KOPT-K1 (cell line): Measurements from ENCODE around the gene PCDH9.

Experiments used
- H3K27ac ChIP-seq: fragments of 200-600 bp; sonication (generic); 2 replicates; pipeline ENCODE4 v1.5.1; 2016; ENCODE audit warnings: antibody characterized with exemption, mild to moderate bottlenecking, low read depth, low read length; ENCODE audit not compliant: poor library complexity, severe bottlenecking
- H3K36me3 ChIP-seq: fragments of 200-600 bp; sonication (generic); 2 replicates; pipeline ENCODE4 v1.5.1; 2017; ENCODE audit warnings: antibody characterized with exemption, mild to moderate bottlenecking, low read length, moderate library complexity; ENCODE audit not compliant: insufficient read depth
- H3K9me3 ChIP-seq: fragments of 200-600 bp; sonication (generic); 2 replicates; pipeline ENCODE4 v1.5.1; 2017; ENCODE audit warnings: antibody characterized with exemption, low read length, mild to moderate bottlenecking; ENCODE audit not compliant: insufficient read depth, poor library complexity, severe bottlenecking

Gene PCDH9

DNA sequence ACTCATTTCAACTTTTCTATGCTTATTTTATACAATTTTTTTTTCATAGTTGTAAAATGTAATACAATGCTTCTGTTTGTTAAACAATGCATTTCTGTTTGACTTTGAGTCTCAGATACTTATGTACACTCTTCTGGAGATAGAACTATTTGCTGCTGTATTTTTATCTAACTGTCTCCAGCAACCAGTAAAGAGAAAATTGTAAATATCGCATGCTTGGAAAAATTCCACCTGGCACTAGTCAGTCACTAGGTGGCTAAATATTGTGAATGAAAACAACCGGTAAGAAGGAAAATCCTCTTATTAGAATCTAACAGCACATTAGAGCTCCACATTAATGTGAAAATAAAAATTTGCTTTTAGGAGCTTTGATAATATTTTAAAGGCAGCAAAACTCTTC lies 876.5 kb downstream of the PCDH9 start:
- no peaks in the 10 kb centered on the region for H3K36me3 ChIP-seq
- no peak overlapping the region for H3K27ac ChIP-seq
- H3K9me3 ChIP-seq = no peaks in the 10 kb centered on the region

DNA sequence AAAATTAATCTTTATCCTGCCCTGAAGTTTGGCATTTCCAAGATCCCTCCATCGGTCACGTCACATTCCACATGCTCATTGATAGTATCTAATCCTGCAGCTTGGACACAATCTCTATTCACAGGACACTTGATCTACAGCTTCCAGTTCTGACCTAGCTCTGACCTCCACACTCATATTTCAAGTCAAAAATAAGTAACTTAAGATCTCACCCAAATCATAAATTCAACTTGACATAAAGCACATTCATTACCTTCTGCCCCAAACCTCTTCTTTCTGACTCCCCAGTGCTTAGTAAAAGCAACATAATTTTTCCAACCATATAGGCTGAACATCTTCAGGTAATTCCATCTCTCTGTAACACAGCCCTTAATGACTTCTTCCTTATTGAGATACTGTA lies 880.2 kb downstream of the PCDH9 start:
- no peak overlapping the region for H3K27ac ChIP-seq
- no peaks in the 10 kb centered on the region for H3K36me3 ChIP-seq
- H3K9me3 ChIP-seq = no peaks in the 10 kb centered on the region

DNA sequence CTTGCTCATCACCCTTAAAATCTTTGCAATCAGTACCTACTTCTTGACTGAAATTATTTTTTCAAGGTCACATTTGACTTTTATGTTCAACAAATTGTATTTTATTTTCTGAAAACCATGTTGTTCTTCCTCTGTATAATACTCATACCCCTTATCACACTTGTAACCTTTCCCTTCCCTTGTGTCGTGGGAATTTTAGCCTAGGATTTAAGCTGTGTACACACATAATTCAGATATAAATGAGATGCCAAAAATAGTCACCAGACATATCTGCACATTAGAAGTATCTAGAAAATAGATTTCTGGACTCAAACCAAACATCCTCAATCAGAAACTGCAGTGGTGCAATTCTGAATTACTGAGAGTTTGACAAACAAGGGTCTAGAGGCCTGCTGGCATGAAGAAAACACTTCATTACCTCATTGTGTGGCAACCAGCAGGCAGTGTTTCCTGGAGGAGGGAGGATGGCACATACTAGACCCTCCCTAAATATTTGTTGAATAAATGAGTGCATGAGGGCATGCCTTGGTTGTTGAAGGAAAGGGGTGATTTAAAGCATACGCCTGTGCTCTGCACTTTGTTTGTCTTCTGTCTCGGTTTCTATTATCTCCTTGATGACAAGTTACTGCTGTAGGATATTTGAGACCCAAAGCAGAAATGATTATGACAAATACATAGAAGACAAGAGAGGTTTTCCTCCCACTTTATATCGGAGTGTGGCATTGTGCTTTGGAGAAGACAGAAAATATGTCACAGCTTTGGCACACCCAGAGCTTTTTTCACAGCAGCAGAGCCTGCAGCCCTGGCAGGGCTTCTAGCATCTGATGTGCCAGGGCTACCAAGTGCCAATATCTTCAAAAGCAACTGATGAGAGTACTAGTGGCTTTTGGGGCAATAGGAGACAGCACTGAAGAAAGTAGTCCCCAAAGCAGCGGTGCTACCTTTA lies 881.1 kb downstream of the PCDH9 start:
- Histone ChIP-seq H3K36me3 (no peaks in the 10 kb centered on the region), H3K9me3 (no peaks in the 10 kb centered on the region), H3K27ac (no peak overlapping the region)

DNA sequence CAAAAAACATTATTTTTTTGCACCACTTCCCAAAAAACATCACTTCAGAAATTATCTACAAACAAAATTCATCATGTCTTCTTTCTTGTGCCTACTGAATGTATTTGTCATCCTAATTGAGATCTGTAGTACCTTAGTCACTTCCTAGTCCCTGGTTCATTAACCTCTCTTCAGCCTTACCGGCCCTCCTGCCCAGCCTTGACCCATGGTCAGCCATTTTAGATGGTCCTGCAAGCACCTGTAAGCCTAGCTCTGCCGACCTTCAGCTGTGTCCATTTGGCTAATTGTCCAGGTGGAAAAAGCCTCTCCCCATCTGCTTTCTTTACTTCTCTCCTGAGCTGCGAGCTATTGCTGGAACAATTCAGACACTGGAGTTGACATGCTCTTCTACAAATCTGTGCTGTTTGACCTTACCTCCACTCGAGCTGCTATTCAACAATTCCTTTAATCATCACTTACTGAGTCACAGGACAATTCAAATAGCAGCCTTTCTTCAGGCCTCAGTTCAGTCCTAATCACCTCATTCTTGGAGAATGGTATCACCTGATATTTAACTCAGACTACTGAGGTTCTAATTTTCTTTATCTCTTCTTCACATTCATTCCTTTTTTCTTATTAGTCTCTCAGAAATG lies 882.5 kb downstream of the PCDH9 start:
- Histone ChIP-seq H3K36me3 (no peaks in the 10 kb centered on the region), H3K9me3 (no peaks in the 10 kb centered on the region), H3K27ac (no peak overlapping the region)

DNA sequence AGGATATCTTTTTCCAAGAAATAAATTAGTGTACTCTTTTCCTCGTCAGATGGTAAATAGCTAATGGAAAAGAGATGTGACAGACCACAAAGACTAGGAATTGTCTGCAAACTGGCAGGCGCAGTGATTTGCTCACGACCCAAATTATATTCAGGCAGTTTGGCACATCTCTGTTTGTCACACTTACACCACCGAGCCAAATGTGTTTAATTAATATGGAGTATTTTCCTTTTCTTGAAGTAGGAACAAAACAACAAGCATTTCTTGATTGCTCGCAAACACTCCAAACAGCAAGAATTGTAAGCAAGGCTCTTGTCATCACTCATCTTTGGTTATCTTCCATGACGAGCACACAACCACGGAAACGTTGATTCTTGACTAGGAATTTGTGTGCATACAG lies 884.2 kb downstream of the PCDH9 start:
- Histone ChIP-seq H3K9me3 (no peaks in the 10 kb centered on the region), H3K36me3 (no peaks in the 10 kb centered on the region)

DNA sequence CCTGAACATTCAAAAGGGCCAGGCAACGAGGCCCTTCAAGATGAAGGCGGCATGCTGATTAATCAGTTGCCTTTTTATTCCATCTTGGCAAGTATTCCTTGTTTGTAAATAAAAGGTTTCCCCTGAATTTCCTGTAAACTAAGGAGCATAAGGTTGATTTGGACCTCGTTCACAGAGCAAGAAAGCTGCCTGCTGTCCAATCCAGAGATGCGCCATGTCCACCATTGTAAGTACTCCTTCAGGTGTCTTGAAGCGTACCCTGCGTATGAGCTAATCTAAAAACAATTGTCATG lies 884.7 kb downstream of the PCDH9 start:
- Histone ChIP-seq H3K36me3 (no peaks in the 10 kb centered on the region), H3K9me3 (no peaks in the 10 kb centered on the region), H3K27ac (no peak overlapping the region)

More for the DNA sequence above, 884.2 kb downstream of the PCDH9 start:
- no peak overlapping the region for H3K27ac ChIP-seq

DNA sequence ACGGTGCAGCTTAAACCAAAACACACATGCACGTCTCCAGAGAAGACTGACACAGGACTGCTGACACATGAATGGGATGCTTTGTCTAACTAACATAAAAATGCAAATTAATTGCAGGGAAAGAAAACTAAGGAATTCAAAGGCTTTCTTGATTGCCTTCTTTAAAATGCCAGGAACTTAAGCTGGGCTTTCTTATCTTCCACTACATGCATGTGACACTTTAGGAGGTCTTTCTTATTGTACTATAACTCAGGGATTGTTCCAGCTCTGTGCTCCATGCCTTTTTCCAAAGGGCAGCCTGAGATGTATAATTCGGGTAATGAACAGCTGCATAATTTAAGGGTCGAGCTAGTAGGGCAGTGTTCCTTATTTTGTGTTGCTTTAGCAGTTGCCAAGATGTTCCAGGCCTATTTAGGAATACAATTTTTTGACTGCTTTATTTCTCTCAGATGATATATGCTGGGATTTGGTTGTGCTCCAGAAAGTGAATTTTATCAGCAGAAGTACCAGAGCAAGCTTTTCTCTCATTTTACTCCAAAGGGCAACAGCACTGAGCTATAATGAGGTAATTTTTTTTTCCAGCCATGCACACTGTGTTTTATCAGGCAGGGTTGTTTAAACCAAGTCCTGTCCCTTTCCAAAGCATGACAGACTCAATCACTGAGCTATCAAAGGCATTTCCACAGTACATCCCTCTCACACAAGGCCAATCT lies 885.2 kb downstream of the PCDH9 start:
- no peak overlapping the region for H3K27ac ChIP-seq
- no peaks in the 10 kb centered on the region for H3K36me3 ChIP-seq
- H3K9me3 ChIP-seq = no peaks in the 10 kb centered on the region

DNA sequence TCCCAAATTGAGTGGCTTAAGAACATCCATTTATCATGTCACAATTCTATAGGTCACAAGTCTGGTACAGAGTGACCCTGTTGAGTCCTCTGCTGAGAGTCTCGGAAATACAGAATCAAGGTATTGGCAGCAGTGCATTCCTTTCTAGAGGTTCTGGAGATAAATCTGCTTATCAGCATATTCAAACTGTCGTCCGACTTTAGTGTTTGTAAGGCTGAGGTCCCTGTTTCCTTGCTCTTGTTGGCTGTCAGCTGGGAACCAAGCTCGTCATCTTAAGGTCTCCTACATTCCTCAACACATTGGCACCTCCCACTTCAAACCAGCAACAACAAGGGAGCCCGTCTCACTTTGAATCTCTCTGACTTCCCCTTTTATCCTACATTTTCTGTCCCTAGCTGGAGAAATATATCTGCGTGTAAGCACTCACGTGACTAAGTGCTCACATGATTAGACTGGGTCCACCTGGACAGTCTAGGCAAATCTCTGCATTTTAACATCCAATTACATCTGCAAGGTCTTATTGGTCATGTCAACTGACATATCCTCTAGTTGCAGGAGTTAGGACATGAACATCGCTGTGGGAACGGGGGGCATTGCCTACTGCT lies 886.8 kb downstream of the PCDH9 start:
- Histone ChIP-seq H3K9me3 (no peaks in the 10 kb centered on the region), H3K36me3 (no peaks in the 10 kb centered on the region), H3K27ac (no peak overlapping the region)

DNA sequence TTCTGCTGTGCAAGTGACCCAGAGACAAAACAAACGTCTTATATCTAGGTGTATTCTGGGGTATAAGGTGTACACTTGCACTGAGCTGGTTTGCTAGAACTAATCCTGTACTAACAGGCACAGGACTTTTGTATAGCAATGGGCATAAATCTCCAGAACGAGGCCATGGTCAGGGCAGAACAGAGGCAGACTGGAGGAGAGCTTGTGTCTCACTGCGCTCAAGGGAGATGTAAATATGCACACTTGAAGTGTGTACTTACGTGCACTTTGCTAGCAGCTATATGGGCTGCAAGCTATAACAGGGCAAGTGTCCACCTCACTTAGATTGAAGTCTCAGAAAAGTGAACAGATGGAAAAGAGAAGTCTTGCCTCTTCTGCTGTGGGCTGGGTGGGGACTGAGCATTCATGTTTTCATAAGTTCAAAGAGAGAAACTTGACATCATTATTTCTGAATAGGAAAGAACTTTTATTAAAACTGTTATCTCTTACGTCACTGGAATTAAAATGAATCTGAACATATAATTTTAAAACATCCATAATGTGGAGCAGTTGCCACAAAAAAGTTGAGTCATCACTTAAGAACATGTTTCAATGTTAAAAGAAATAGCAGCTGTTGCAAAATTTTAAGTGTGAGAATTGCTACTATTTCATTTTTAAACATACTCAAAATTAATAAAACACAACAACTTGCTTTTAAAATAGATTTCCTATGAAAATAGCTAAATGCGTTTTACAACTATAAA lies 888.3 kb downstream of the PCDH9 start:
- Histone ChIP-seq H3K27ac (no peak overlapping the region), H3K9me3 (no peaks in the 10 kb centered on the region), H3K36me3 (no peaks in the 10 kb centered on the region)

DNA sequence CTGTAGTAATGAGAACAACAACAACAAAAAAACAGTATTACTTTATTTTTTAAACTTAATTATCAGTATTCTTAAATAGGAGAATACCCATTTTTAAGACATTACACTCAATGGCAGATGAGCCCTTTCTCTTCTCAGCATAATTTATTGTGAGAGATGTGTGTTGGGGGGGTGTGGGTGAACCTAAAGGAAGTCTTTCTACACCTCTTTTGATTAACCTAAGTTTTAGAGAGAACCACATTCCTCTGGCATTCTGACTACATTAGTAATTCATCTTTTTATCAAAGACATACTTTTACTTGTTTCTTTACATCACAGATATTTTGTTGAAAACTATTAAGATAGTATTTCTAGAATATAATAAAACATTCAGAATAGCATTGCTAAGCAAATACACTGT lies 890.9 kb downstream of the PCDH9 start:
- Histone ChIP-seq H3K9me3 (no peaks in the 10 kb centered on the region), H3K27ac (no peak overlapping the region), H3K36me3 (no peaks in the 10 kb centered on the region)

DNA sequence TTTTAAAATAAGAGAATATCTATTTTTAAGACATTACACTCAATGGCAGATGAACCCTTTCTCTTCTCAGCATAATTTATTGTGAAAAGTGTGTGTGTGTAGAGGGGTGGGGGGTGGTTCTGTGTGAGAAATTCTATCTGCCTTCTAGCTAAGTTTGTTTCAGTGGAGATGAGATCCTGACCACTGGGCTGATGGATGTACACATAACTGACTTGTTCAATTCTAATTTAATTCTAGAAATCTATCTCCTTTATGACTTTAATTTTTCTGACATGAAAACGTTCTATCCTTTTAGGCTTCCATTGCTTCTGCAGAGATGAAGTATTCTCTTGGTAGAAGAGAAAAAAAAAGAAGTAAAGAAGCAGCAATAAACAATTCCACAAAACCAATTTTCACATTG lies 891.6 kb downstream of the PCDH9 start:
- Histone ChIP-seq H3K27ac (no peak overlapping the region), H3K36me3 (no peaks in the 10 kb centered on the region)

DNA sequence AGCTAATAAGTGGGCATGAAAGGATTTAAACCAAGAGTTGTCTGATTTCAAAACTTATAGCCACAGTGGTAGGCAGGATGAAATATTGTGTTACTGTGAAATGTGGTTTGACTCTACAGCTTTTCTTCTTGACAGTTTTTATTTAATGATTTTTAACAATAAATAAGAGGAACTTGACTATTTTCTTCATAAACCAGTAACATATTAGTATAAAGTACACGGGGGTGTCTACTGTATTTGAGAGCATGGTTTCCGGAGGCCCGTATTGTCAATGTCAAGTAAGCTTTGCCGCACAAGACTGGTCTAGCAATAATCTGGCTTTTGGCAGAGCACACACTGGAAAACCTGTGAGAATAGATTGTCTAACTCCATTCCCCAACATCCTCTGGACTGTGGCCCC lies 894.5 kb downstream of the PCDH9 start:
- no peaks in the 10 kb centered on the region for H3K9me3 ChIP-seq
- H3K27ac ChIP-seq = no peak overlapping the region
- H3K36me3 ChIP-seq = no peaks in the 10 kb centered on the region

More for the DNA sequence above, 891.6 kb downstream of the PCDH9 start:
- H3K9me3 ChIP-seq = no peaks in the 10 kb centered on the region

DNA sequence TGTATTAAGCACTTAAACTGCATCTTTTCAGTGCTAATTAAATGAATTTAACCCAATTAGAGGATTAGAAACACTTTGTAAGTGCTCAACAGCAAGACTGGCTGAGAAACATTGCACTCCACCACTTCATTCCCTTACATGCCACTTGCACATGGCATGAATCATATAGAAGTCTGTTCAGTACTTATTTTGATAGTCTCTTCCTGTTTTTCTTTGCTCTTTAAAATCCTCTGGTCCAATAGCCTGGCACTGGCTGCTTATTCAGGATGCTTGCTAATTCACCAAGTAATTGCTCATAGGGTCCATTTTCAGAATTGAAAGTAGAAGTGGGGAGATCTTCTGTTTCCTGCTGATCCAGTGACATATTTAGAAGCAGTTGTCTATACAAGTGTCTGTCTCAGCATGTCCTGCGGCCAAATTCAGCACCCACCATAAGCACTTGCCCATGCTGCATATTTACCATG lies 900.1 kb downstream of the PCDH9 start:
- H3K27ac ChIP-seq = no peak overlapping the region
- H3K9me3 ChIP-seq = no peaks in the 10 kb centered on the region
- H3K36me3 ChIP-seq = no peaks in the 10 kb centered on the region

DNA sequence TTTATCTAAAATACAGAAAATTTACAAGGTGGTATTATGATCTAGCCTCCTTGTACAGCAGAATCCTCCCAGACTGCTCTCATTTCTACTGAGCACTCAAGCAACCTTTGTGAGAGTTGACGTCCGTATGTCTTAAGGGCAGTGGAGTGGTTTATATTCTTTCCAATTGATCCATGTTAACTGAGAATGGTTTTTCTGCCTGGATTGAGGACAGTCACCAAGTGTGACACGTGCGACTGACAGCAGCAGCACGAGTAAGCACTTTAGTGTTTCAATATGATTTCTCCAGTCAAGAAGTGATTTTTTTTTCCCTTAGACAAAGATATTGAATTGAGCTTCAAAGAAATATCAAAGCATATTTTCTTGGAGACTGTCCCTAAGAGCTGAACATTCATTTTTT lies 901.7 kb downstream of the PCDH9 start:
- Histone ChIP-seq H3K9me3 (no peaks in the 10 kb centered on the region), H3K36me3 (no peaks in the 10 kb centered on the region), H3K27ac (no peak overlapping the region)
